Glutamatergic neuron (in vitro differentiated cells): Measurements from ENCODE around the gene MAN2A1. TPM values are rescaled to one million over a fixed set of nuclear protein-coding genes. Genes with fewer than 3 reads are reported as not detected.

Source experiments
- DNase-seq: peaks from one replicate; pipeline ENCODE4 v3.0.0; 2022
- H3K27ac Mint-ChIP-seq: one replicate; pipeline ENCODE4 v1.8.0; 2020; ENCODE audit warnings: mild to moderate bottlenecking, mixed read lengths, inconsistent platforms; ENCODE audit not compliant: unreplicated experiment
- H3K27me3 Mint-ChIP-seq: one replicate; pipeline ENCODE4 v1.8.0; 2020; ENCODE audit warnings: mild to moderate bottlenecking, moderate library complexity, mixed read lengths, inconsistent platforms; ENCODE audit not compliant: unreplicated experiment
- H3K36me3 Mint-ChIP-seq: one replicate; pipeline ENCODE4 v1.8.0; 2020; ENCODE audit warnings: mild to moderate bottlenecking, mixed read lengths, inconsistent platforms; ENCODE audit not compliant: unreplicated experiment
- H3K4me1 Mint-ChIP-seq: one replicate; pipeline ENCODE4 v1.8.0; 2020; ENCODE audit warnings: mild to moderate bottlenecking, low read depth, mixed read lengths, inconsistent platforms; ENCODE audit not compliant: unreplicated experiment
- H3K4me3 Mint-ChIP-seq: one replicate; pipeline ENCODE4 v1.8.0; 2020; ENCODE audit warnings: mild to moderate bottlenecking, mixed read lengths, inconsistent platforms; ENCODE audit not compliant: unreplicated experiment
- H3K9me3 Mint-ChIP-seq: one replicate; pipeline ENCODE4 v1.8.0; 2020; ENCODE audit warnings: mild to moderate bottlenecking, moderate library complexity, mixed read lengths, inconsistent platforms; ENCODE audit not compliant: unreplicated experiment
- total RNA-seq: library from RNA; stranded (reverse); fragmentation: NEBNext Ultra II Directional; extraction: Animal tissue kit (Norgen Biotek cat#: 25700); gene quantifications from one replicate; pipeline ENCODE4 v1.2.1, GENCODE V29; 2021; ENCODE audit not compliant: unreplicated experiment
- TF ChIP-seq, protein P1 (sequence below): fragments of 200-600 bp; sonication (generic); IDR thresholded peaks from one replicate; pipeline ENCODE4 v1.5.0; 2021; ENCODE audit not compliant: partially characterized antibody, unreplicated experiment

MAN2A1 gene
- total RNA-seq, 1 donor from 2014 or later, result 90.8 TPM

- Mint-ChIP-seq H3K27me3 (peaks cover 2% of the 10 kb centered on the region), H3K4me1 (peaks cover 3% of the 10 kb centered on the region), H3K36me3 (no peaks in the 10 kb centered on the region), H3K9me3 (no peaks in the 10 kb centered on the region), H3K4me3 (no peak overlapping the region), H3K27ac (no peak overlapping the region)
- no peak for DNase-seq
- TF ChIP-seq, protein P1, sequence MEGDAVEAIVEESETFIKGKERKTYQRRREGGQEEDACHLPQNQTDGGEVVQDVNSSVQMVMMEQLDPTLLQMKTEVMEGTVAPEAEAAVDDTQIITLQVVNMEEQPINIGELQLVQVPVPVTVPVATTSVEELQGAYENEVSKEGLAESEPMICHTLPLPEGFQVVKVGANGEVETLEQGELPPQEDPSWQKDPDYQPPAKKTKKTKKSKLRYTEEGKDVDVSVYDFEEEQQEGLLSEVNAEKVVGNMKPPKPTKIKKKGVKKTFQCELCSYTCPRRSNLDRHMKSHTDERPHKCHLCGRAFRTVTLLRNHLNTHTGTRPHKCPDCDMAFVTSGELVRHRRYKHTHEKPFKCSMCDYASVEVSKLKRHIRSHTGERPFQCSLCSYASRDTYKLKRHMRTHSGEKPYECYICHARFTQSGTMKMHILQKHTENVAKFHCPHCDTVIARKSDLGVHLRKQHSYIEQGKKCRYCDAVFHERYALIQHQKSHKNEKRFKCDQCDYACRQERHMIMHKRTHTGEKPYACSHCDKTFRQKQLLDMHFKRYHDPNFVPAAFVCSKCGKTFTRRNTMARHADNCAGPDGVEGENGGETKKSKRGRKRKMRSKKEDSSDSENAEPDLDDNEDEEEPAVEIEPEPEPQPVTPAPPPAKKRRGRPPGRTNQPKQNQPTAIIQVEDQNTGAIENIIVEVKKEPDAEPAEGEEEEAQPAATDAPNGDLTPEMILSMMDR, result no peak
These were observed 63.6 kb downstream of the MAN2A1 start for GRCh38 chr5:109753279-109753678.

DNA sequence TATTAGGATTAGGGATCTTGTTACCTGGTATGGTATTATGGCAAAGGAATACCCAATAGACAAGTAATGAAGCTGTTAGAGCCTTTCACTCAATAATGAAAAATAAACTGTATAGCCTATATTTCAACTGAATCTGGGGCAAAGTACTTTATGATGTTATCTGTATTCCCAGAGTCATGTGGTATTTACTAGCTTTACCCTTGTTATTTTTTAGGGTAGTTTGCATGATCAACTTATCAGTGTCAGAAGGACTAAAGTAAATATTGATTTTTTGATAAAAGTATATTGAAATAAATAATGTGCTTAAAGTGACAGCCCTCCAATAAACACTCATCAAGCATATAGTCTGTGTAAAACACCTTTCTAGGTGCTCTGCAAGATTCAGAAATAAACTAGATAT is 64.6 kb downstream of the MAN2A1 start:
- H3K36me3 Mint-ChIP-seq, result no peaks in the 10 kb centered on the region

GRCh38 chr5:109755761-109756160 is 66.0 kb downstream of the MAN2A1 start:
- H3K4me3 Mint-ChIP-seq, result no peak overlapping the region
- TF ChIP-seq, protein P1, result no peak
- no peaks in the 10 kb centered on the region for H3K4me1 Mint-ChIP-seq
- H3K36me3 Mint-ChIP-seq, result peaks cover 9% of the 10 kb centered on the region
- DNase-seq, result no peak
- H3K27ac Mint-ChIP-seq, result no peak overlapping the region
- H3K27me3 Mint-ChIP-seq, result peaks cover 2% of the 10 kb centered on the region
- H3K9me3 Mint-ChIP-seq, result no peaks in the 10 kb centered on the region

More for the DNA sequence above, 64.6 kb downstream of the MAN2A1 start:
- Mint-ChIP-seq H3K27ac (no peak overlapping the region), H3K9me3 (no peaks in the 10 kb centered on the region), H3K4me3 (no peak overlapping the region), H3K4me1 (no peaks in the 10 kb centered on the region), H3K27me3 (peaks cover 2% of the 10 kb centered on the region)
- TF ChIP-seq, protein P1, result no peak
- no peak for DNase-seq

GRCh38 chr5:109756543-109757185 is 66.9 kb downstream of the MAN2A1 start:
- Mint-ChIP-seq H3K27ac (no peak overlapping the region), H3K4me1 (no peaks in the 10 kb centered on the region), H3K36me3 (peaks cover 9% of the 10 kb centered on the region), H3K27me3 (no peaks in the 10 kb centered on the region), H3K9me3 (no peaks in the 10 kb centered on the region), H3K4me3 (no peak overlapping the region)
- TF ChIP-seq, protein P1, result no peak
- DNase-seq, result no peak

DNA sequence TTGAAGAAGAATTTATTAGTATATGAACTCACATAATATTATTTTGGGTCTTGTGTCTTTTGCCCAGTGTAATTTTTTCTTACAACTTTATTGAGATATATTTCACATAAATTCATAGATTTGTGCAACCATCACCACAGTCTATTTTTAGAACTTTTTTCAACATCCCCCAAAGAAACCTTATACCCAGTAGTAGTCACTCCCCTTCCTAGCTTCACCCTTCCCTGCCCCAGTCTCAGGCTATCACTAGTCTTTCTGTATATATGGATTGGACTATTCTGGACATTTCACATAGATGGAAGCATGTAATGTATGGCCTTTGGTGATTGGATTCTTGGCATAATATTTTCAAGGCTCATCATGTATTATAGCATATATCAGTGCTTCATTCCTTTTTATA is 67.8 kb downstream of the MAN2A1 start:
- Mint-ChIP-seq H3K9me3 (no peaks in the 10 kb centered on the region), H3K4me1 (no peaks in the 10 kb centered on the region), H3K27ac (no peak overlapping the region), H3K36me3 (peaks cover 9% of the 10 kb centered on the region), H3K4me3 (no peak overlapping the region), H3K27me3 (no peaks in the 10 kb centered on the region)
- no peak for DNase-seq
- TF ChIP-seq, protein P1, result no peak
